Pancreas (tissue), 10 donors: ENCODE results near the gene SLC26A5. TPM values are rescaled to one million over a fixed set of nuclear protein-coding genes. Genes with fewer than 3 reads are reported as not detected.
"Not testable (repeated sequence)": the region's sequence is repeated elsewhere in the genome, so short reads cannot be mapped to it uniquely, and the experiment has no call there.

ENCODE experiments used
- ATAC-seq, 4 donors: fragments of 200-7000 bp; cut with Tn5 transposase; one replicate each; pipeline versions ENCODE4 v1.8.0 to v1.9.1; 2020; ENCODE audit warnings: mild to moderate bottlenecking in 4 of 4, moderate library complexity in 4 of 4
- DNase-seq, 6 donors: peaks; one replicate each; pipeline ENCODE4 v3.0.0-alpha.2; 2020
- FAIRE-seq: peaks from 2 replicates; lab custom pipeline; 2012; peaks lifted over from hg19 to GRCh38; lab: Jason Lieb, UNC
- H3K27ac ChIP-seq, 4 donors: fragments of 200-600 bp; sonication (generic); 1 replicate in 3 of 4; 2 replicates in 1 of 4; pipeline versions ENCODE4 v1.5.0 to v1.8.0; 2020
- H3K27me3 ChIP-seq, 4 donors: fragments of 200-600 bp; one replicate each; pipeline ENCODE4 v1.8.0; 2021
- H3K36me3 ChIP-seq, 3 donors: fragments of 200-600 bp; sonication (generic) in 1 of 3; one replicate each; pipeline versions ENCODE4 v1.5.0 to v1.8.0; 2020 to 2021
- H3K4me1 ChIP-seq, 3 donors: fragments of 200-600 bp; one replicate each; pipeline ENCODE4 v1.8.0; 2021
- H3K4me3 ChIP-seq, 4 donors: fragments of 200-600 bp; sonication (generic) in 2 of 4; one replicate each; pipeline versions ENCODE4 v1.5.0 to v1.8.0; 2020 to 2021
- H3K9me3 ChIP-seq, 4 donors: fragments of 200-600 bp; one replicate each; pipeline ENCODE4 v1.8.0; 2021
- CTCF ChIP-seq, 4 donors: fragments of 200-600 bp; sonication (generic) in 3 of 4; IDR thresholded peaks; one replicate each; pipeline versions ENCODE4 v1.5.0 to v1.8.0; 2021; ENCODE audit warnings: antibody characterized with exemption in 4 of 4
- WGBS, 2 donors: extraction: QIAGEN DNeasy Blood & Tissue Kit; methylation state at CpG; one replicate each; pipeline ENCODE4 v1.1.7; 2013; 5-methylcytosine and 5-hydroxymethylcytosine counted together
- intact Hi-C, 3 donors: fragments of 100-400 bp; cut with DNase I; formaldehyde crosslinking; loops; one replicate each; pipeline versions ENCODE4 v1.11.1 to v1.14.2; 2022
- polyA plus RNA-seq, 2 donors: library from polyadenylated mRNA; stranded (reverse); fragments of 200-250 nt; gene quantifications; one replicate each; pipeline ENCODE4 v1.2.3, GENCODE V29; 2013
- total RNA-seq, 6 donors: library from RNA; stranded (reverse); fragmentation: NEBNext Ultra II Directional in 4 of 6; extraction: Animal tissue kit (Norgen Biotek cat#: 25700) in 4 of 6; gene quantifications; one replicate each; pipeline versions ENCODE4 v1.2.1 to v1.2.4, GENCODE V29; 2021 to 2023
- donor health status: healthy with polysubstance abuse.
- donor health status: DM: no; HTN: no; CAD: no; lungs with moderate emphysema.
- donor health status: DM: no; HTN: no; CAD: no.
- donor health status: control.
- donor health status: control.
- donor health status: Bipolar disorder and iron deficiency.
- donor health status: DM: yes; HTN: yes; CAD: no.
- donor health status: DM: no; HTN: no; CAD: no.
- donor health status: DM: no; HTN: no; CAD: no.
- donor health status: DM: yes; HTN: yes; CAD: no.

SLC26A5 gene
- total RNA-seq: under 1 TPM in 4 of 6 donors, not detected in 2; 0.09 to 0.34 (median 0.17) TPM
- under 1 TPM in 1 of 2 donors, not detected in 1; 0.19 TPM for polyA plus RNA-seq

GRCh38 chr7:103446049-103446520 is at the start of gene SLC26A5:
SLC26A5 (minus strand) TSS chr7:103446207; CDS start chr7:103421514, 24,693 bp downstream.
- Histone ChIP-seq H3K27ac (no peak within 1 kb of the TSS), H3K9me3 (no peaks in the 10 kb centered on the region), H3K27me3 (peaks cover 0 to 9% (median 3%) of the 10 kb centered on the region in 4 donors), H3K36me3 (no peaks in the 10 kb centered on the region), H3K4me3 (peak within 1 kb of the TSS; percentile 19 to 49 (median 34)), H3K4me1 (peaks cover 0 to 6% (median 4%) of the 10 kb centered on the region in 3 donors)
- 2 to 3% methylated on average over 49 to 54 of the region's 54 CpGs for WGBS, 2 donors
- intact Hi-C loops: no loop called here
- DNase-seq (peak; percentile 34 to 82 (median 41)), ATAC-seq (peak; percentile 92 to 96 (median 94)), FAIRE-seq (no peak)
- no peak for TF ChIP-seq CTCF (IDR thresholded peaks at IDR 0.05)

- H3K4me1 ChIP-seq: no peaks in the 10 kb centered on the region
- WGBS, 2 donors: 53 to 55% methylated on average over 4 of the region's 4 CpGs
- DNase-seq (no peak), ATAC-seq (no peak), FAIRE-seq (no peak)
- H3K9me3 ChIP-seq: no peaks in the 10 kb centered on the region
- H3K4me3 ChIP-seq: no peak overlapping the region
- no peak overlapping the region for H3K27ac ChIP-seq
- H3K36me3 ChIP-seq: no peaks in the 10 kb centered on the region
- intact Hi-C loops: no loop called here
- H3K27me3 ChIP-seq: peaks cover 0 to 5% (median 0%) of the 10 kb centered on the region in 4 donors
- no peak for TF ChIP-seq CTCF (IDR thresholded peaks at IDR 0.05)
Measured at GRCh38 chr7:103487419-103487818, 41.4 kb upstream of the SLC26A5 start.

- H3K9me3 ChIP-seq, H3K4me3 ChIP-seq, H3K27ac ChIP-seq, DNase-seq, intact Hi-C loops, FAIRE-seq, H3K27me3 ChIP-seq, H3K4me1 ChIP-seq, ATAC-seq, H3K36me3 ChIP-seq: not testable (repeated sequence)
- 97 to 99% methylated on average over 3 of the region's 3 CpGs for WGBS, 2 donors
Measured at GRCh38 chr7:103486873-103487272, 40.9 kb upstream of the SLC26A5 start.

- ATAC-seq: no peak
- Histone ChIP-seq H3K36me3 (no peaks in the 10 kb centered on the region), H3K9me3 (no peaks in the 10 kb centered on the region), H3K27ac (no peak overlapping the region), H3K4me3 (no peak overlapping the region), H3K27me3 (peaks cover 0 to 5% (median 0%) of the 10 kb centered on the region in 4 donors), H3K4me1 (no peaks in the 10 kb centered on the region)
- no peak for FAIRE-seq
- no peak for TF ChIP-seq CTCF (IDR thresholded peaks at IDR 0.05)
- no peak for DNase-seq
- WGBS, 2 donors: 54 to 67% methylated on average over 2 of the region's 2 CpGs
- intact Hi-C loops: no loop called here
Measured at GRCh38 chr7:103480771-103481170, 34.8 kb upstream of the SLC26A5 start.

- ATAC-seq (no peak), DNase-seq (no peak), FAIRE-seq (no peak)
- no peaks in the 10 kb centered on the region for H3K9me3 ChIP-seq
- no peaks in the 10 kb centered on the region for H3K4me1 ChIP-seq
- no peak overlapping the region for H3K27ac ChIP-seq
- no peak for TF ChIP-seq CTCF (IDR thresholded peaks at IDR 0.05)
- H3K27me3 ChIP-seq: peaks cover 0 to 5% (median 0%) of the 10 kb centered on the region in 4 donors
- H3K4me3 ChIP-seq: no peak overlapping the region
- WGBS, 2 donors: 25 to 33% methylated on average over 5 of the region's 5 CpGs
- intact Hi-C loops: no loop called here
- H3K36me3 ChIP-seq: no peaks in the 10 kb centered on the region
Measured at GRCh38 chr7:103474956-103475355, 28.9 kb upstream of the SLC26A5 start.
